Measurements from ENCODE around the gene NUMB. TPM values are rescaled to one million over a fixed set of nuclear protein-coding genes. Genes with fewer than 3 reads are reported as not detected.

NUMB gene
- total RNA-seq, 1 donor from 2014 or later: 38.9 TPM

DNA sequence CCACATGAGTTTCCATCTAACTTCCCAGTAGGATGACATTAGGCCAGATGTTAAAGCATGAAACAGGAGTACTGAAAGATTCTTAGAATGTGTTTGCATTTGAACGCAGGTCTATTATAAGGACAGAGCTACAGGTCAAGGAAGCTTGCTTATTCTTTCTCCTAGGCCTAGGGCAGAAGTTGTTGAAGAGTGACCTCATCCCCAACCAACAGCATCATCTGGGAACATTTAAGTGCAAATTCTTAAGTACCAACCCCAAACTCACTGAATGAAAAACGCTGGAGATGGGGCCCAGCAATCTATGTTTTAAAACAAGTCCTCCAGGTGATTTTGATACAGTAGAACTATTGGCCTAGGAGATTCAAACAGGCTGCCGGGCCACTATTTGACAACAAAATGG lies 168.6 kb downstream of the NUMB start:
- no peak for DNase-seq

DNA sequence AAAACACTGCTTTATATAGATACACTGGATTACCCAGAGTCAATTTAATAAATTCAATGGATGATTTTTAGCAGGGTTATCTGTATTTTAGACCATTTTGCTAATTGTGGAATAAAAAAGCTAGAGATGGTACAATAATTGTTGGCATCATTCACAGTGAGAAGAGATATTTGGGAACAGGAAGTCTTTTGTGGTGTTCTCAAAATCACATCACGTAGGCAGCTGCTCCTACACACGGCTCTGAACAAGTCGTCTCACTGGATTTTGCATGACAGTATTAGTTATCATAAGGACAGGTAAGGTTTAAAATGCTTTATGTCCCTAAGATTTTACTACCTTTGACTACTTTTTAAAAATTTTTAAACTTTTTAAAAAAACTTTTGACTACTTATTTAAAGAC lies 169.0 kb downstream of the NUMB start:
- DNase-seq: no peak

DNA sequence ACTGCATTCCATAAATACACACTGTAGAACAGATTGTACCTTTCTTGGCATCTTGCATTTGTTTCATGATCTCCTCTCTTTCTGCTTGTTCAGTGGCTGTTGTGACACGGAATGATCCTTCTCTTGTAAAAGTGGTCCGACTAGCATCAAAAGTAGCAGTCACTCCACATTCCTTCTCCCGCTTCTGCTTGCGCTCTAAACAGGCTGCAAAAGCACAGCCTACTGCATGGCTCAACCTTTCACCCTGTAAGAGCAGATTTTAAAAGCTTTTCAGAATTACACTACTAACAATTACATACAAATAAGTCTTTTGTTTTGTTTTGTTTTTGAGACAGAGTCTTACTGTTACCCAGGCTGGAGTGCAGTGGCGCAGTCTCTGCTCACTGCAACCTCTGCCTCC lies 171.3 kb downstream of the NUMB start:
- no peak for DNase-seq

DNA sequence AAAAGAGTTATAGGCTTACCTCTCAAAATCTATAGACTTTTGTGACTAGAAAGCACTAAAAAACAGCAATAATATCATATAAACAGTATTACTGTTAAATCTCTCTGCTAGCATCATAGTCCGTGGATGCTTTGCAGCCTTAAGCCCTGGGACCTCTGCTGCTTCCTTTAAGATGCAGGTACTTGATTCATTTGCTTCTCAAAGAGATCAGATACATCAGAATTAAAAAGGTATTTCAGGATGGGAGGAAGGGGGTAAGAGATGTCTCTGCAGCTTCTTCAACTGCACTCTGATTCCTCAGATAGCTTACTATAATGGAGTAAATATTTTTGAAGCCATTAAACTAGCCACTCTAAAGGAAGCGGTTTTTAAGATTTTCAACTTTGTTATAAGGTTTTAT lies 171.7 kb downstream of the NUMB start:
- no peak for DNase-seq

DNA sequence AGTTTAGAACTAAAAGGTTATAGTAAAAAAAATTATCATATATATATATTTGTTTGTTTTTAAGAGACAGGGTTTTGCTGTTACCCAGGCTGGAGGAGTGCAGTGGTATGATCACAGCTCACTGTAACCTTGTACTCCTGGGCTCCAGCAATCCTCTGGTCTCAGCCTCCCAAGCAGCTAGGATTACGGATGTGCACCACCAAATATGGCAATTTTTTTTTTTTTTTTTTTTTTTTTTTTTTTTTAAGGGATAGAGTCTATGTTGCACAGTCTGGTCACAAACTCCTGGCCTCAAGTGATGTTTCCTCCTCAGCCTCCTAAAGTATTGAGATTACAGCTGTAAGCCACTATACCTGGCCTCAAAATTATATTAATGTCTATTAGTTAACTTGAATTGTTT lies 172.4 kb downstream of the NUMB start:
- DNase-seq: no peak

DNA sequence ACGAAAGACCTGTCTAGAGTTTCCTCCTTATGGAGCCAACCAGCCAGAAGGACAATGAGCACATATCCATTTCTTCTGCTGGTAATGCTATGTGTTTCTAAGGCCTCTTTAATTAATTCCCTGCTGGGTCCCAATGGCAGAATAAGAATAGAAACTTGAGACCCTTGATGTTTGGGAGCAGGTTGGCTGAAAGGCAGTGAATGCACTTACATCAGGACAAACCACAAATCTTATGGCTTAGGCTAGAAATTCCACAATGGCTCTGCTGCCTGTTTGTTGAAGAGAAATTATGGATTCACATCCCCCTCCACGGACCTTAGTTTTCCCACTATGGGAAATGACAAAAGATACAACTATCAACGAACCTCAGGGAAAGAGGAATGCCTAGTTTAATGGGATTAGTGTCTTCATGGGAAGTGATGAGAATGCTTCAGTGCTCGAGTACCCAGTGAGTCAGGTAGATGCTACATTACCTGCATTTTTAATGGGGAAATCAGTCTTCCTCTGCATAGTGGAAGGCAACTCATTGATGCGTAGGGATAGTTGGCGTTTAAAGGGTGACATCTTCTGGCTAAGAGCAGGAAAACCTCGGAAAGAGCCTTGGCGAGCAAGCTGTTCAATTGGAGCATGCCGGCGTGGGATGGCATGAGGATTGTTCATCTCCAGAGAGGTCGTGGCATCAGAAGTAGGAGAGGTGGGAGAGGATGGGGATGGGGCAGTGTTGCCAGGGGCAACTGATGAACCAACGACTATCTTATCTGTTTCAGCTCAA lies 174.6 kb downstream of the NUMB start:
- peak; percentile 36 for DNase-seq

DNA sequence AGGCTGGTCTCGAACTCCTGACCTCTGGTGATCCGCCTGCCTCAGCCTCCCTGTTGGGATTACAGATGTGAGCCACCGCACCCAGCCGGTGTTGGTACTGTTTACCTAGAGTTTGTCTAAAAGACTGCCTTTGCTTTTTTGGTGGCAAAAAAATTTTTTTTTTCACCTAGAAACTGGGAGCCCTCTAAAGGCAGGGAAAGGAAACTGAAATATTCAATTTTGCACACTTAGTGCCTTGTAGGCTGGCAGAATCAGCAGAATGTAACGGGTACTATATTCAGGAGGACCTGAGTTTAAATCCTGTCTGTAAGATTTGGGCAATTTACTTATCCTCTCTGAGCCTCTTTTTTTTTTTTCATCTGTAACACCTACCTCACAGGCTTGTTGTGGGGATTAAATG lies 177.4 kb downstream of the NUMB start:
- DNase-seq: no peak

DNA sequence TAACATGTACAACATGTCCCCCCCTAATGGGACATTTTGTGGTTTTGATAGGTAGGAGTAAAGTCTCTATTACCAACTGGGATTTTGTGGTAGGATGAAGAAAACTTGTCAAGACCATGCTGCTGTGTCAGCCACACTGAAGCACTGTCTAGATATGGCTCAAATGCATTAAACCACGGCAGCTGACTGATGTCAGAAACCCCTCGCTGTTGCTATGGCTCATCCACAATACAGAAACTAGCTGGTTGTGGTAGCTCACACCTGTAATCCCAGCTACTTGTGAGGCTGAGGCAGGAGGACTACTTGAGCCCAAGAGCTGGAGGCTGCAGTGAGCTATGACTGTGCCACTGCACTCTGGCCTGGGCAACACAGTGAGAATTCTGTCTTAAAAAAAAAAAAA lies 181.0 kb downstream of the NUMB start:
- DNase-seq: no peak

DNA sequence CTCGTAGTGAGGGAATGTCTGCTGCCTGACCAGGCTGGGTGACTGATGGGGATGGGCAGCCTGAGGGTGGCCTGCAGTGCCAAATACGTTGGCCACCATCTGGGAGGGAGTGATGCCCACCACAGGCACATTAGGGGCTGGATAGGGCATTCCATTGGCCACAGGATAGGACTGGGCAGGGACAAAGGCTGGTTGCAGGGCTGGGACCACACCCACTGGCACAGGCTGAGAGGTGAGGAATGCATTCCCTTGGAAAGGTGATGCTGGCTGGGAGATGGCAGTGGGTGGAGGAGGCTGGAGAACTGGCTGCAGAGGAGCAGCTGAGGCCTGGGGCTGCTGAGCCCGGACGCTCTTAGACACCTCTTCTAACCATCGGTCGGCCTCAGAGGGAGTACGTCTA lies 181.5 kb downstream of the NUMB start:
- no peak for DNase-seq

DNA sequence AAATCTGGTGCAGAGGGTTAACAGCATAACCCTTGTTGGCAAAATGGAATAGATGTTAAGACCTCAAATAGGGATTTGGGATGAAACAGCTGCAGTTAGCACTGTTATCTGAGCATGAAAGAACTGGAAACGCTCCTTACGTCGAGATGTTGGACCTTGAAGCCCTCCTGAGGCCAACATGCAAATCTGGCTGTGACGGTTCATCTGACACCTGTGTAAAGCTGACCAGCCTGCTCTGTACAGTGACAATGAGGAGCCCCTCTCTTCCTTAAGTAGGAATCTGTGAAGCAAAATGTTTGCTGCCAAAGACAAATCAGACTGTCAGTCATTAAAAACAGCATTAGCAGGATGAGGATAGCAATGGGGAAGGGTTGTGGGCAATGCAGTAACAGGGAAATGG lies 184.5 kb downstream of the NUMB start:
- DNase-seq: no peak

DNA sequence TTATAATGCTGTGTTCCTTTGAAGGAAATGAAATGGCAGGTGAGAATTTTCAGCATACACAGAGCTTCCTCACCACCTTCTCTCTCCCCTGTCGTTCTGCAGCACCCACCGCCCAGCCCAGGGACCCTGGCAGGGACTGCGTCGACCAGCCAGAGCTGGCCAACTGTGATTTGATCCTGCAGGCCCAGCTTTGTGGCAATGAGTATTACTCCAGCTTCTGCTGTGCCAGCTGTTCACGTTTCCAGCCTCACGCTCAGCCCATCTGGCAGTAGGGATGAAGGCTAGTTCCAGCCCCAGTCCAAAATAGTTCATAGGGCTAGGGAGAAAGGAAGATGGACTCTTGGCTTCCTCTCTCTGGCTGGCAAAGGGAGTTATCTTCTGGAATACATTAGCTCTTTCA lies 186.0 kb downstream of the NUMB start:
- DNase-seq: peak; percentile 32

DNA sequence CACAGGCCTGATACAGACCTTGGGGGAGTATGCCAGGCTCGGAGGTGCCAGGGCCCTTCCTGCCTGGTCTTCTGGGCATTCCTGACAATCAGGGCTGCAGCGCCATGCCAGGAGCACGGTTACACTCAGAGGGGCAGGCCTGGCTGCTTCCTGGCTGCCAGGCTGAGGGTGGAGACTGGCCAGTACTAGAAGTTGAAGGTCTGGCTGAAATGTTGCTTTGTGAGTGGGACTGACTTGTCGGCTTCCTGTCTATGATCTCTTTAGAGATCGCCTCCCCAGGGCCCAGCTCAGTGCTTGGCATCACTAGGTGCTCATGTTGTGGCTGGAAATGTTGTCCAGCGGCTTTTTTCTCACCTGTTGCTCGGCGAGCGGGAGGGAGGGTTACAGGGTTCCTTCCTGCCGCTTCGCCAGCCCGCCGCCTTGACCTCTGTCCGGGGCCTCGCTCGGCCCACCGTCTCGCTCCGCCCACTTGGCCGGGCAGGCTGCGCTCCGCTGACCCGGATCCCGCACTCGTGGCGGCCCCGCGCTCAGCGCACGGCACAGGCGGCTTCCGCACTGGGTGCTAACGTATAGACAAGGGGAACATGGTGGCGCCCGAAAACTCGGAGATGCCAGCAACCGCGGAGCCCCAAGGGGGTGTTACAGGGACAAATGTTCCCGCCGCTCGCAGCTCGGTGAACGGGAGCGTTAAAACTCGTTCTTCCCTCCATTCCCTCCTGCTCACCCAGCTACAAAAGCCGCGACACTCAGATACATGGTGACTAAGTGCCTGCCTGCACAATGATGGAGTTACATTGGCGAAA lies 188.4 kb downstream of the NUMB start:
- DNase-seq: peak; percentile 17

DNA sequence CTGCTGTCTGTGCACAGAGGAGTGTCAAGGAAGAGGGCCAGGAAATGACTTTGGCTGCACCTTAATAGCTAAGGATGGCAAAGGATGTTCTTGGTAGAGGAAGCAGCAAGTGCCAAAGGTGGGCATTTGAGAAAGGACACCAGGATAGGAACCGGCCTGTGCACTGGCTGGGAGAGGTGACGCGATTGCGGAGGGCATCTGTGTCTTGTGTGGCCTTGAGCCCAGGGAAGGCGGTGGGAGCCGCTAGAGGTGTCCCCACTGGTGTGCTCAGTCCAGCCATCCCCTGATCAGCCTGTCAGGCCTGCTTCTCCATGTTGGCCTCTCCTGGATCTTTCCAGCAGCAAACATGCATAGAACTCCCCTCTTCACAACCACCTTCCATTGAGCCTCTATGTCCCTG lies 190.9 kb downstream of the NUMB start:
- DNase-seq: no peak

DNA sequence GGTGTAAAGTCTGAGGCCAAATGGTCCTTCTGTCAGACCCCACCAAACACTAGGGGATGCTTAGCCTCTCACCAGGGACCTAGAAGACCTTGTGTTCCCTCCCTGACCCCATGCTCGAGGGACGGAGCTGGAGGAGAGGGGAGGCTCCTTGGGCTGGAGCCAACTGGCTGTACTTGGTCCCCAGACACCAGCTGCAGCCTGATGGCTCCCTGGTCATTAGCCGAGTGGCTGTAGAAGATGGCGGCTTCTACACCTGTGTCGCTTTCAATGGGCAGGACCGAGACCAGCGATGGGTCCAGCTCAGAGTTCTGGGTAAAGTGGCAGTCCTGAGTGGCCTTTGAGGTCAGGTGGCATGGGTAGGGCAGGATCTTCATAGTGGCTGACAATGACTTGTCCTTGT lies 192.0 kb downstream of the NUMB start:
- DNase-seq: no peak

DNA sequence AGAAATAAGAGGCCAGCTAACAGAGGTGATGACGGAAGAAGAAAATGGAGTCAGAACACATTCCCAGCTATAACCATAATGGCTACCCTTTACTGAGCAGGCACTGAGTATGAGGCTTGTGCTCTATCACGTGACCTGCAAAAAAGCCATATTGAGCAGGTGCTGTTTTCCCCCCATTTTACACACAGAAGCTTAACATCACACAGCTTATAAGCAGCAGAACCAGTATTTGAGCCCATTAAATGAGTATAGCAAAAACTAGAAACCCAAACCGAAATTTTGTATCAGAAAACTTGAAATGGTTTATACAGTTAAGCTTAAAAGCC lies 192.7 kb downstream of the NUMB start:
- no peak for DNase-seq

DNA sequence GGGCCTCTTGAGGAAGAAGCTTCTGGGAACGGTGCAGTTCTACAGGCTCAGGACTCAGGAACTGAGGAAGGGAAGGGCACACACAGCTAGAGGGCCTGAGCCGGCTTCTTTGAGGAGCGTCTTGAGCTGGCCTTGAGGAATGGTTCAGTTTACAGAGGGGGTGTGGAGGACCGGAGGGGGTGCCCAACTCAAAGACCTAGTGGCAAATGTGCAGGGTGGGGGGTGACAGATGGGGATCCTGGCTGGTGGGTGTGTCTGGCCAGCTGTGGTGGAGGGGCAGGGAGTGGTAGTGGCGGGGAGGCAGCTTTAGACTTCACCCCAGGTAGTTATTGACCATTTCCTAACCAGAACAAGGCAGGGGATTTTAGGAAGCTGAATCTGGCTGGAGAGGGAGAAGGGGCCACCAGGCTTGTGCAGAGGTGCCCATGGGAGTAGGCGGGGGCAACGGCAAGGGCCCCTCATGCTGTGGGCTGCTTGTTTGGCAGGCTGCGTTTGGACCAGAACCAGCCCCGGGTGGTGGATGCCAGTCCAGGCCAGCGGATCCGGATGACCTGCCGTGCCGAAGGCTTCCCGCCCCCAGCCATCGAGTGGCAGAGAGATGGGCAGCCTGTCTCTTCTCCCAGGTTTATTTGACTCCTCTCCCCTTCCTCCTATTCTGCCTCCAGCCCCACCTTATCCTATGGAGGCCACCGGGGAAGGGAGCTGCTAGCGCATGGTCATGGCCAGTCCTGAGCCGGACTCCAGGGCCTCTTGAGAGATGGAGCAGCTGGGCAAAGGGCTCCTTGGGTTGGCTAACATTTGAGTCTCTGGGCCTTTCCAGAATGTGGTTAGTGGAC lies 193.2 kb downstream of the NUMB start:
- DNase-seq: no peak

DNA sequence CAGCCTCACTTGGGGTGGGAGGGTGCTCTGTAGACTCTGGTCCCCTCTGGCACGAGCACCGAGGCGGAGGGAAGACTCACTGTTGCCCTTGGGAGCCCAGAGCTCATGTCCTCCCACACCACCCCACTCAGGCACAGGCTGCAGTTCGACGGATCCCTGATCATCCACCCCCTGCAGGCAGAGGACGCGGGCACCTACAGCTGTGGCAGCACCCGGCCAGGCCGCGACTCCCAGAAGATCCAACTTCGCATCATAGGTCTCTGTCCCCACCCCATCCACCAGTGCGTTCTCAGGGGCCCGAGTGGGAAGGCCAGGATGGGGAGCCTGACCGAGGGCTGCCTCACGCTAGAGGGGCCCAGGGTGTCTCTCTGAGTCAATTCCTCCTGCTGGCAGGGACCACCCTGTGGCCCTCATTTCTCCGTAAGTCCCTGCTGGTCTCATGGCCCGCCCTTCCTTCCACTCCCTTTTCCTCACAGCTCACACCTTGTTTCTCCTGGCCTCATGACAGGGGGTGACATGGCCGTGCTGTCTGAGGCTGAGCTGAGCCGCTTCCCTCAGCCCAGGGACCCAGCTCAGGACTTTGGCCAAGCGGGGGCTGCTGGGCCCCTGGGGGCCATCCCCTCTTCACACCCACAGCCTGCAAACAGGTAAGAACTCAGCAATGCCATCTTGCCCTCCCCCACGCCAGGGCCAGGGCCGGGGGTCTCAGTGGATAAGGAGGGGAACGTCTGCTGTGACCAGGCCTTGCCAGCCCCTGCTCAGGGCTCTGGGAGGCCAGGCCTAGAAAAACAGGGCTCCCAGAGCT lies 194.1 kb downstream of the NUMB start:
- DNase-seq: no peak

DNA sequence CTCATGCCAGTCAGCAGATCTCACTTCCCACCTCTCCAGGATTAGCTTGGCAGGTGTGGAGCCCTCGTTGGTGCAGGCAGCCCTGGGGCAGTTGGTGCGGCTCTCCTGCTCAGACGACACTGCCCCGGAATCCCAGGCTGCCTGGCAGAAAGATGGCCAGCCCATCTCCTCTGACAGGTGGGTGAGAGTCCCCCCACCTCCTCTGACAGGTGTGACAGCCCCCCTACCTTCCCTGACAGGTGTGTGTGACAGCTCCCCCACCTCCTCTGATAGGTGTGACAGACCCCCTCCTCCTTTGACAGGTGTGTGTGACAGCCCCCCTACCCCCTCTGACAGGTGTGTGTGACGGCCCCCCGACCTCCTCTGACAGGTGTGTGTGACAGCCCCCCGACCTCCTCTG lies 194.7 kb downstream of the NUMB start:
- DNase-seq: no peak

DNA sequence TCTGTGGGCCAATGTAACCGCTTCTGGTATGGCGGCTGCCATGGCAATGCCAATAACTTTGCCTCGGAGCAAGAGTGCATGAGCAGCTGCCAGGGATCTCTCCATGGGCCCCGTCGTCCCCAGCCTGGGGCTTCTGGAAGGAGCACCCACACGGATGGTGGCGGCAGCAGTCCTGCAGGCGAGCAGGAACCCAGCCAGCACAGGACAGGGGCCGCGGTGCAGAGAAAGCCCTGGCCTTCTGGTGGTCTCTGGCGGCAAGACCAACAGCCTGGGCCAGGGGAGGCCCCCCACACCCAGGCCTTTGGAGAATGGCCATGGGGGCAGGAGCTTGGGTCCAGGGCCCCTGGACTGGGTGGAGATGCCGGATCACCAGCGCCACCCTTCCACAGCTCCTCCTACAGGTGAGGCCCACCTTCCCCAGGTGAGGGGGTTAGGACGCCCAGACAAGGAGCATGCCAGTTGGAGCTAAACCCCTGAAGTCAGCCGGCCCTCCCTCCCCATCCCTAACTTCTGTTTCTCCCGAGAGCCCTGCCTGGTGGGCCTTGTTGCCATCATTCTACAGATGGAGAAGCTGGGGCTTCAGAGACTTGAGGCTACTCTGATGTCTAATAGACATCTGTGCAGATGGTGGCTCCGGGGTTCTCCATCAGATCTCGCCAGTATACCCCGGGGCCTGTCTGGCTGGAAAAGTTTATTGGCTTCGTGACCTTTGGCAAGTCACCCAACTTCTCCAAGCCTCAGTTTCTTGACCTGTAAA lies 195.7 kb downstream of the NUMB start:
- DNase-seq: no peak

DNA sequence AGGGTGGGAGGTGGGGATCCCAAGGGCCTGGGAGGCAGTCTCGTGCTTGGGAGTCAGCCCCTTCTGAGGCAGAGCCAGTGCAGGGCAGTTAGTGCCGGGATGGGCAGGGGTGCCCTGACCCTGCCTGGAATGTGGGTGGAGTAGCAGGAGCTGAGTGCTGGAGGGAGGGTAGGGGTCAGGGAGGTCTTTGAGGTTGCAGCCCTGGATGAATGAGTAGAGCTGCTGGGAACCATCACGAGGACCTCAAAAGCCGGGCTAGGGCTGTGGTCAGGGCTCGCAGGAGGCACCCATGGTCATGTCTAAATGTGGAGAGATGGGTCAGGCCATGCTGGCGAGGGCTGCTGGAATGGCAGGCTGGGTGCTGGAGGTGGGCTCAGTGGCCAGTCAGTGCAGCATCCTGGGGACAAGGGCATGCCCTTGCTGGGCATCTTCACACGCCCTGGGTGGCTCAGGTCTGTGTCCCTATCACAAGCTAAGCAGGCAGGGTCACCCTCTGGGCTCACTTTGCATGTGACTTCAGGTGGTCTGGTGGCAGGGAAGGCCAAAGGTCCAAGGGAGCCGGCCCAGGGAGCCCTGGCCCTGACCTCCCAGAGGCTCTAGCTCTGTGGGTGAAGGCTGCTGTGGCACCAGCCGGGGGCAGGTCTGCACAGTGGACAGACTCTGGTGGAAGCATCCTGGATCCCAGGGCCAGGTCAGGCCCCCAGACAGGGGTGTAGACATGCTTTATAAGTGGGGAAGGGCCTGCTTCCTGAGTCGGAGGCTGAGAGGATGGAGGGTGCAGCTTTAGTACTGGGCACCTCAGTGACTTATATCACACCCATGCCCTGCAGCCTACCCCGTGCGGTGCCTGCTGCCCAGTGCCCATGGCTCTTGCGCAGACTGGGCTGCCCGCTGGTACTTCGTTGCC lies 196.6 kb downstream of the NUMB start:
- DNase-seq: no peak

Measured in tongue (tissue), 2 donors.